DMS153 treated with DMSO at 0.1 percent for 48 hours (cell line): ENCODE measurements around the gene CHSY1.
"Not testable (repeated sequence)": the region's sequence is repeated elsewhere in the genome, so short reads cannot be mapped to it uniquely, and the experiment has no call there.

Experiments used
- DNase-seq: peaks from one replicate; lab custom pipeline; 2025; ENCODE audit not compliant: unreplicated experiment; lab: John Stamatoyannopoulos, UW

CHSY1 gene, protein sequence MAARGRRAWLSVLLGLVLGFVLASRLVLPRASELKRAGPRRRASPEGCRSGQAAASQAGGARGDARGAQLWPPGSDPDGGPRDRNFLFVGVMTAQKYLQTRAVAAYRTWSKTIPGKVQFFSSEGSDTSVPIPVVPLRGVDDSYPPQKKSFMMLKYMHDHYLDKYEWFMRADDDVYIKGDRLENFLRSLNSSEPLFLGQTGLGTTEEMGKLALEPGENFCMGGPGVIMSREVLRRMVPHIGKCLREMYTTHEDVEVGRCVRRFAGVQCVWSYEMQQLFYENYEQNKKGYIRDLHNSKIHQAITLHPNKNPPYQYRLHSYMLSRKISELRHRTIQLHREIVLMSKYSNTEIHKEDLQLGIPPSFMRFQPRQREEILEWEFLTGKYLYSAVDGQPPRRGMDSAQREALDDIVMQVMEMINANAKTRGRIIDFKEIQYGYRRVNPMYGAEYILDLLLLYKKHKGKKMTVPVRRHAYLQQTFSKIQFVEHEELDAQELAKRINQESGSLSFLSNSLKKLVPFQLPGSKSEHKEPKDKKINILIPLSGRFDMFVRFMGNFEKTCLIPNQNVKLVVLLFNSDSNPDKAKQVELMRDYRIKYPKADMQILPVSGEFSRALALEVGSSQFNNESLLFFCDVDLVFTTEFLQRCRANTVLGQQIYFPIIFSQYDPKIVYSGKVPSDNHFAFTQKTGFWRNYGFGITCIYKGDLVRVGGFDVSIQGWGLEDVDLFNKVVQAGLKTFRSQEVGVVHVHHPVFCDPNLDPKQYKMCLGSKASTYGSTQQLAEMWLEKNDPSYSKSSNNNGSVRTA

DNA sequence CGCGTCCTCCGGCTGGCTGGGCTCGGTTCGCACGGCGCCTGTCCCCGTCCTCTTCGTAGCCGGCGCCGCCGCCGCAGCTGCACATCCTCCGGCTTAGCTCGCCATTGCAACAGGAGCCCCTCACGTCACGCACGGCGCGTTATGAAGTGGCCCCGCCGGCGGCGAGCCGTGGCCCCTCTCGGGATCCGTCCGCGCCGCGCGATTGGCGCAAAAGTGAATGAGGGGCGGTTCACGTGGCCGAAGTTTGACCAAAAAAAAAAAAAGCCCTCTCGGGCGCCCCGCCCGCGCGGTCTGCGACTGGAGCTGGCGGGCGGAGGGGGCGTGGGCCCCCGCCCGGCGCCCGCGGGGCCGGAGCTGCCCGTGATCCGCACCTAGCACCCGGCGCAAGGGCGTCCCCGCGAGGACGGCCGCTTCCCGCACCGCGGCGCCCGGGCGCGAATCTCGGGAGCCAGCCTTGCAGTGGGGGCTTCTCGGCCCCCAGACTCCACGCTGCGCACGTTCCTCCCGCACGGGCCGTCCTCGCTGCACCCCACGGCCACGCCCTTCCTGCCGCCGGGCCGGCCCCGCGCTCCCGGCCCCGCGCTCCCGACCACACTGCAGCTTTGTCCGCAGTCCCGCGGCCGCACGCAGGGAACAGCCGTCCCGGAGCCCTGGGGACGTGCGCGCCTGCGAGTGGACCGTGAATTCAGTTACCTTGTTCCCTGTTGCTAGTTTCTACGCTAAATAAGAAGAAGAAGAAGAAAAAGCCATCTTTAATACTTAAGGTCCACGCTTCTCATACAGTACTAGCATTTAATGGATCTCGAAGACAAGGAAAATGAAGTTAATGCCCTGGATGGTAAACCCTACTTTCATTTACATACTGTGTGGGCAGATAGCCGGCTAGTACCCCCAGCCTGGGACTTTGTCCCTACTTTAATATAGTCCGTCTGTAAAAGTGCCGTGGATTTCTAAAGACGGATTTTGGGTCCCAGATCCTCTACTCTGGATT is at the start of gene CHSY1:
Gene CHSY1, minus strand, starts transcription at position 219 of the 991 bp plus-strand sequence. CDS start 592 bp downstream, outside the sequence.
- DNase-seq, result no peak

DNA sequence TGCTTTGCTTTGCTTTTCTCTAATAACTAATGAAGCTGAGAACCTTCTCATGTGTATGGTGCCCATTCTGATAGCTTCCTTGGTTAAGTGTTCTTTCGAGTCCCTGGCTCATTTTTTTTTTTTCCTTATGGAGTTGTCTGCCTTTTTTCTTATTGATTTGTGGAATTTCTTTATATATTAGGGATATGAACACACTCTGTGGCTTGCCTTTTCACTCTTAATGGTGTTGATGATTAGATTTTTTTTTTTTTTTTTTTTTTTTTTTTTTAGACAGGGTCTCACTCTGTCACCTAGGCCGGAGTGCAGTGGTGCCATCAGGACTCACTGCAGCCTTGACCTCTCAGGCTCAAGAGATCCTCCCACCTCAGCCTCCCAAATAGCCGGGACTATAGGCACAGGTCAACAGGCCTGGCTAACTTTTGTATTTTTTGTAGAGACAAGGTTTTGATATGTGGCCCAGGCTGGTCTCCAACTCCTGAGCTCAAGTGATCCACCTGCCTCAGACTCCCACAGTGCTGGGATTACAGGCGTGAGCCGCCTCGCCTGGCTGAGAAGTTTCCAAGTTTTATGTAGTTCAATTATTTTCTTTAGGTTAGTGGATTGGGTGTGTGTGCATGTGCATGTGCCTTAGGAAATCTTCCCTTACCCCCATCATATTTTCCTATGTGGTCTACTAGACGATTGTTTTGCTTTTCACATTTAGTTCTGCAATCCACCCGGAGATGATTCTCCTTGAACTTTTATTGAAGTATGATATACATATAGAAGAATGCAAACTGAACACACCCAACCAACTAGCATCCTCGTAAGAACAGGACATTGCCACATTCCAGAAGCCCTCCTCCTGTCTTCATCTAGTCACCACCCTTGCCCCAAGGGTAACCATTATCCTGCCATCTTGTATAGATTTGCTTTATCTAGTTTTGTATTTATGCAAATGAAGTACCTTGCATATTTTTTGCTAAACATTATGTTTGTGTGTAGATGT is 44.9 kb upstream of the CHSY1 start:
- no peak for DNase-seq

DNA sequence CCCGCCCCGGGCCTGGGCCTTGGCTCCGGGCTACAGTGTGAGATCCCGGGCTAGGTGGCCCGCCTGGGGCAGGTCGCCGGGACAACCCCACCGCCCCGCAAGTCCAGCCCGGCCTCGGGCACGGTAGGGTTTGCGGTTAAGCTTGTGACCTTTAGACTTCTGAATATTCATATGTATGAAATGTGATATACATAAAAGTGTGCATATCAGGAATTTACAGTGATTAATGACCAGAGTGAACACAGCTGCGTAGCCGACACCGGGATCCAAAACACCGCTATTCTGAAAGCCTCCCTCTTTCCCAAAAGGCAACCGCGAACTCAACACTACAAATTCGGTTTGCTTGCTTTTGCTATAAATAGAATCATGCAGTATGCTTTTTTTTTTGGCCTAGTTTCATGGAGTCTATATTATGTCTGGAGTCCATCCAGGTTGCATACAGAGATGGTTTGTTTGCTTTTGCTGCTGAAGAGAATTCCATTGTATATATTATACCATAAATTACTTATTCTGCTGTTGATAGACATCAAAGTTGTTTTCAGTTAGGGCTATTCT is 43.8 kb upstream of the CHSY1 start:
- DNase-seq, result no peak

DNA sequence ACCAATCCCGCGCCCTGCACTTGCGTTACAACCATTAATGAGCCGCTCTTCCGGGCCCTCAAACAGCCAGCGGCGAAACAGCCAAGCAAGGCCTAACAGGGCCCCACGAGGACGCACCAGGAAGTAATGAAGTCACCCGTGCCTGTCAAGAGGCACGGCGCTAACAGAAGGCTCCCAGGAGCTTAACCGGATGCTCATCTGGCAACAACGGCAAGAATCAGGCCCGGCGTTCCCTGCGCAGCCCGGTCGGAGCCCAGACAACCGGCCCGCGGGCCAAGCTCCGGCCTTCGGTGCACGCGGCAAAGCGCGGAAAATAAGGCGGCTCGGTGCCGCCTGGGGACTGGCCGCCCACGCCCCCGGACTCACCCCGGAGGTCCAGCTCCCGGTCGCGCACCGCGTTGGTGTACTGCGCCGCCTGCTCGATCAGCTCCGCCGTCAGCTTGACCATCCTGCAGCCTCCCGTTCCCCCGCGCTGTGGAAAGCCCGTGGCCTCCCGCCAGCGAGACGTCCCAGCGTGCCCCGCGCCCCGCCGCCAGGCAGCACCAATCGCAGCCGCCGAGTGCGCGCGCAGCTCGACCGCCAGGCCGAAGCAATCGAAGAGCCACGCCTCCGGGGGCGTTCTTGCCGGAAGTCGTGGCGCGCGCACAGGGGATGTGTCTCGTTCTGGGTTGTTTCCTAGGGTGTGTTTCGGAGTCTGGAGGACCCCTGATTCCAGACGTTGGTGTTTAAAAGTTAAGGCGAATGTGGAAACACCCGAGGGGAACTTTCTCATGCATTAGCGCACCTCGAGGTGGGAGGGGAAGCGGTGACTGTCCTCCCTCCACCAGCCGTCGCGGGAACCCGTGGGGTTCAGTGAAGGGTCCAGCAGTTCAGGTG is 43.1 kb upstream of the CHSY1 start, which contains the start of gene SNRPA1:
Gene SNRPA1, minus strand, starts transcription at position 518 of the 876 bp plus-strand sequence. Its CDS starts 70 bp downstream, at position 448.
- peak; percentile 46 for DNase-seq

DNA sequence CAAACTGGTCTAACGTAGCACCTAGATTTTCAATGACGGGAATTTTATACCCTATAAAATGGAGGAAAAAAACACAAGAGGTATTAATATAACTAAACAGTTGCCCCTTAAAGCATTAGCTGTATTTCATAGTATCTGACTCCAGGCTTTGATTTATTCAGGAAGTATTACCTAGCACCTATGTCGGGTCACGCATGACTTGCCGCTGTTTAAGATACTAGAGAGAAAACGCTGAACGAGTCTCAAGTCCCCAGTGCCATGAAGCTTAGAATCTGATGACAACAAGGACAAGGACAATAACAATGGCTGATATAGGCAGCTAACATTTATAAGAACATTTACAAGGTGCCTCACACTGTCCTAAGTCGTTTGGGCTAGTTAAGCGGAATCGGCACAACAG is 41.3 kb upstream of the CHSY1 start:
- DNase-seq, result no peak

DNA sequence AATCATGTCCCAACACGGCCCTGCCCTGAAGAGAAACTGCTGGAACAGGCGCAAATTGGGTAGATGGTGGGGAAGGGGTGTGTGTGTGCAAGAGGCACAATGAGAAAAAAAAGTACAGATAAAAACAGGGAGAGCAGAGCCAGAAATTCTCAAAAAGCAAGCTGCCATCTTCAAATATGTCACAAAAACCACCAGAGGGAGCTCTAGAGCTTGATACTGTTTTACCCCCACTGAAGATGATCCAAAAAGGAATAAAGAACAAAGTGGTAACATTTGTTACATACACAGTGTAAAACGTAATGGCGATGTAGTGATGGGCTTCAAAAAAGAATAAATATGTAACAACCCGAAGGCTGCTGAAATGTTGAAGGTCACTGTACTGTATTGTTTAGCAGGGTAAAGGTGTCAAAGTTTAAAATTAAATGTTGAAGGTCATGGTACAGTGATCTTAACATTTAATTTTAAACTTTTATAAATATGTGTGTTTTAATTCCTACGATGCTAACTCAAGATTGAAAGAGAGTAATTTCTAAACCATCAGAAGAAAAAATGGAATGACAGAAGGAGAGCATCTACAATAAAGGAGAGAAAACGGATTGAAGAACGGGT is 37.2 kb upstream of the CHSY1 start:
- no peak for DNase-seq

DNA sequence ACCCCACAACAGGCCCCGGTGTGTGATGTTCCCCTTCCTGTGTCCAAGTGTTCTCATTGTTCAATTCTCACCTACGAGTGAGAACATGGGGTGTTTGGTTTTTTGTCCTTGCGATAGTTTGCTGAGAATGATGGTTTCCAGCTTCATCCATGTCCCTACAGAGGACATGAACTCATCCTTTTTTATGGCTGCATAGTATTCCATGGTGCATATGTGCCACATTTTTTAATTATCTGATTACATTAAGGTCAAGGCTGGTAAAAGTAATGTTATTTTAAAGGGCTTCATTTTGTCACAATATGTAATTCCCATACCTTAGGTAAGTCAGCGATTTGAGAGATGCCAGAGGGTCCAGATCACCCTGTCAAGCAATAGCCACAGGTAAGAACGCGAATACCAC is 35.5 kb upstream of the CHSY1 start:
- DNase-seq, result not testable (repeated sequence)

DNA sequence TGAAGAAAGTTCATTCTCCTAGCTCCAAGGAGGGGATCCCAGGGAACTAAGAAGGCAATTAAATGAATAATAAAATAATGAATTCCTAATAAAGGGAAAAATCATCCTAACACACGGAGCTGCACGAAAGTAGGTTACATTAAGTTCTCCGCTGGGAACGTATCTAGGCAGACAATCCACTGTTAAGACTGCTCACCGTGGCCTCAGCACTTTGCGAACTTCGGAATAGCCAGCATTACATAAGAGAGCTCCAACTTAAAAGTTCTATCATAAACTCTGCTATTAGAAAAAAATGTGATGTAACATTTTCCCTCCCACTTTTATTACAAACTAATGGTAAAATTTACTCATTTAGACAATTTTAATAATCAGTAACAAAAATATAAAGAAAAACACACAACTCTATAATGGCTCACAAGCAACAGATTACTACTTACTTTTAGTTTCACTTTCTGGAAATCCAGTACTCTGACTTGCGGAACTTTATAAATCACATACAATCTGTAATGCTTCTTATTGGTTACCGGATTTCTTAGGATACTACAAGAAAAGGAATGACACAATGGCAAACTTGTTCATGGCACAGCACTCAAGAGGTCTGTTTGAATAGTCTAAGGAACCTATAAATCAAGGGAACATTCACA is 34.7 kb upstream of the CHSY1 start:
- no peak for DNase-seq

DNA sequence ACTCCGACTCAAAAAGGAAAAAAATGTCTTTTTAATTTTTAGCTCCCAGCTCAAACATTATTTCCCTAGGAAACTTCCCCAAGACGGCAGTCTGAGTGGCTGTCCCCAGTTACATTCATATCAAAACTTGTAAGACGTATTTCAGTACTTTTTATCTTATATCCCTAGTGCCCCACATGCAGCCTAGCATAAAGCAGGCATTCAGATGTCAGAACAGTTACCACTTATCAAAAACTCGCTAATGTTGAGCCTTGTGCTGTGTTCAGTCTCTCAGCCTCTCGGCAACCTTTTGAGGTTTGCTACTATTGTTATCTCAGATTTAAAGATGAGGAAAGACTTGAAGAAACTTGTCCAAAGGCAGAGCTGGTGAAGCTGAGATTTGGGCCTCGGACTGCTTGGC is 32.1 kb upstream of the CHSY1 start:
- no peak for DNase-seq

DNA sequence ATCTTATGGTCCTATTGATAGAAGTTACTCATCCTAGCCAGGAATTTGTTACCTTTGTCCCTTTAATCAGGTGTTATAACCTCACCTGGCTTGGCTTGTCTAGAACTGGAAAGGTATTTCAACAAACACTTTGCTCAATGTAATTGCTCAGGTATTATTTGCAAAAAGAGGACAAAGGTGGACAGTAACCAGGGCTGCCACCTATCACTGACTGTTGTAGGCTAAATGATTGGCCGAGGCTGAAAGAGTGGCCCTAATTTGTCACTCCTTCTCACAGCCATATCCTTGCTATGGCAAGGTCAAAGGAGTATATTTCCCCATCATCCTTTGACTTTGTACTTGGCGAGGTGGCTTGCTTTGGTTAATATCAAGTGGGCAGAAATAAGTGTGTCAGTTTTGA is 28.2 kb upstream of the CHSY1 start:
- no peak for DNase-seq

DNA sequence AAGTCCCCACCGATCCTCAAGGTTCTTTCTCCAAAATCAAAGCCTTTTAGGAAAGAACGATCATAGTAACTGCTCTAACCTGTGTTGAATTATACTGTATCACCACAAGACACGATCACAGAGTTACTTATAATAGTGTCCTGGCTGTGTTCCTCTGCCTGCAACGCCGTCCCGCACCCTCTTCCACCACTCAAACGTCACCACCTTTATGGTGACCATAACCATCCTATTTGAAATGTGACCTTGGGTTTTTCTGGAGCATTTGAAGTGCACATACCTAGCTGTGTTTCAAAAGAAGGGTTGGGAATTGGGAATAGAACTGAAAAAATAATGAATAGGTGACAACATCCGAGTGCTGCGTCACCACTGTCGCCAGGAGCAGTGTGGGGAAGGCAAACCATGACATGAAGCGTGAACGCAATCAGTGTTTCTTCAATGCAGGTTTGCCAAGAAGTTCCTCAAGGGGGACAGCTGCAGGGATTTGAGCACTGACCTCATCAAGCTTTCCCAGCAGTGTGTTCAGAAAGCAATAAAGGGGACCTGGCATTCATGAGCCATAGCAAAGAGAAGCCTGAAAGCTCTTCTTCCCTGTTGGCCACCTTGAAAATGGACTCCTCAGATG is 26.2 kb upstream of the CHSY1 start:
- no peak for DNase-seq

DNA sequence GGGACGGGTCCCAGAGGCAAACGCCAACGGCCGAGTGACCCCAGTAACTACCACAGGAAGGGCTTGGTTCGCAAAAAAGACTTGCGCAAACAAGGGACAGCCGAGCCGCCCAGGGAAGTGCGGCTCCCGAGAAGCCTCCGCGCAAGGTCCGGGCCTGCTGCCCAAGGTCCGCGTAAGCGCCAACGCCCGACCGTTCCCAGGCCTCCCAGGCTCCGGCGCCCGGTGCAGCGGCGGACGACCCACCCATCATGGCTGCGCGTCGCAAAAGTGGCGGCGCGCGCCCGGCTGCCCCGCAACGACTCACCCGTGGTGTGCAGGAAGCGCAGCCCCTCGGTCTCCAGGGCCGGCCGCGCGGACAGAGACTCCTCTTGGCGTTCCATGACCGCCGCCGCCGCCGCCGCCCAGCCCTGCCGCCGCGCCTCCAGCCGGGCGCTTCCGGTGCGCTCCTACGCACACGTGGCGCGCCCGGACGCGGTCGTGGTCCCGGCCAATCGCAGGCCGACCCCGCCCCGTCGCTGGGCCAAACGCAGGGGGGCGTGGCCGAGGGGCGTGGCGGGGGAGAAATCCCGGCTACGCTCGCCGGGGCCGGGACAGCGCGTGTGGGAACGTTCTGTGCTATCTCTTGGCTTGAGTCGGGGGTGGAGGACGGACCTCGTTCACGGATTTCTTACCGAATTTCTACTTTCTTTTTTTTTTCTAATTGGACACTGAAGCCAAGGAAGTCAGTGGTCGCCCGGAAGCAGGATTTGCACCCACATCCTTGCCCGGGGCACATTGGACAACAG is 25.4 kb upstream of the CHSY1 start, which contains the start of gene SELENOS:
Gene SELENOS, minus strand, starts transcription at position 448 of the 785 bp plus-strand sequence. Its CDS starts 68 bp downstream, at position 380.
- DNase-seq, result peak; percentile 10

DNA sequence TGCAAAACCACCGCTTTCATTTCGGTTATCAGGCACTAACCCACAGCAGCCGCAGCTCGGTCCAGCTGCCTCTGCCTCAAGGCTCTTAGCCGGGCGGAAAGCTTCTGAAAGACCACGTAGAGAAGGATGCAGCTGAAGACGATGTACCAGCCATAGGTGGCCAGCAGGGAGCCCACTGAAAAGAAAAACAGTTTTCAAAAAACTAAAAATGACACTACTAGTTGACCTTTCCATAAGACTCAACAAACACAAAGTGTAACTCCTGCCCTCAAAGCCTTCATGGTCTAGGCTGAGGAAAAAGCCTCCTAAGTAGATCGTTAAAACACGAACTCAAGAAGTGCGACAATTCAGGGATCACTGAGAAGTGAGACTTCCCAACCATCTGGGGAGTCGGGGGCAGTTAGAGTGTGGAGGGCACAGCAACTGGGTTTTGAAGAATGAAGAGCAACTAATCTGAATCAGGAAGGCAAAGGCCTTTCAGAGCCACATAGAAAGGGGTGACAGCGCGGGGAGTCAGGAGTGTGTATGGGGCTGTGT is 24.7 kb upstream of the CHSY1 start:
- no peak for DNase-seq

DNA sequence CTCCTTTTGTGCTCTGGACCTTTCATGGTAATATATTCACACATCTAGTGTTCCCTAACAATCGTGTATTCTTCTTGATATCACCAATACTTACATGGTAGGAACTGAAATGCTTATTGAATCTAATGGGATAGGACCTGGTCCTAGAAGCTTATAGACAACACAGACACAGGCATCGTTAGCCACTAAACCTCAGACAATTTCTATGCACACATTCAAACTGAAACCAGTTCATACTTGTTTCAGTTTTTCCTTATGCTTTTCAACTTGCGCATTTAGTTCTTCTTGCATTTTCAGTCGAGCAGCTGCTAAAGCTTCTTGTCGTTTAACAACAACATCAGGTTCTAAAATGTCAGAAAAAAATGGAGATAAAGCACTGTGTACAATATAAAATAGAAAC is 23.2 kb upstream of the CHSY1 start:
- no peak for DNase-seq

DNA sequence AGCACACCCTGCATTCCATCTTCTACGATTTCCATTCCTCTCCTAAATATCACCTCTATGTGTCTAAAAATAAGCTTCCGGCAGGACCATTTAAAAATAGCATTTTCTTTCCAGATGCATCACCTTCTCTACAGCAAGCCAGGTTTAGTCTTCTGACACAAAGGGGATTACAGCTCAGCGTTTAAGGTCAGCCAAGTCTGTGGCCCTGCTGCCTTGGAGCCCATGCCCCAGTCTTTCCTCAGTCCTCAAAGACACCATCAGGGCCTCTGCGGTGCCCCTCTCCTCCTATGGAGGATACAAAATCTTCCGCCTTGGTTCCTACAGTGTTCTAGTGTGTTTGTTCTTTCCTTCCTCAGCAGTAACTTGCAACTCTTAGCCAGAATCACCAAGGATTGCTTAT is 21.7 kb upstream of the CHSY1 start:
- DNase-seq, result no peak

DNA sequence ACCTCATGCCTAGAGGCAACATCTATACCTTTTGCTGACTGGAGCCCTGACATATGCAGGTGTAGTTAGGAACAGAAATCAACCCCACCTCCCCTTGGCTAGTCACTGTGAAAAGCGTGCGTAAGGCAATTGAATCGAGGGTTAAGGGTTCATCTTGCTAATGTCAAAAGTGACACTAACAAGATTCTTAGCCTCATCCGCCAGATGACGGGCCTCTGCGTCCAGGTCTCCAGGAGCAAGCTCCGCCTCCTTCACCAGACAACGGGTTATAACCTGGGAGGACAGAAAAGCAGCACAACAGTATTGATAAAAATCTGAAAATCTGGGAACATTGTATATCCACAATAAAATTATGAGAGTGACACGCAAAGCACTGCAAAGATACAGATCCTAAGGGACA is 20.7 kb upstream of the CHSY1 start:
- DNase-seq, result no peak
